ENCODE measurements around the gene FAM13C. TPM values are rescaled to one million over a fixed set of nuclear protein-coding genes. Genes with fewer than 3 reads are reported as not detected.
A peak's percentile ranks its signal among the peaks of the same experiment; 100 is the strongest.

Gene FAM13C
- total and polyA plus RNA-seq, 7 donors = 1.0 to 31.7 (median 13.1) TPM

GRCh38 chr10:59314268-59314667, 48.1 kb downstream of the FAM13C start:
- intact Hi-C loops (cut with DNase I) = no loop called here
- TF ChIP-seq, protein P1, sequence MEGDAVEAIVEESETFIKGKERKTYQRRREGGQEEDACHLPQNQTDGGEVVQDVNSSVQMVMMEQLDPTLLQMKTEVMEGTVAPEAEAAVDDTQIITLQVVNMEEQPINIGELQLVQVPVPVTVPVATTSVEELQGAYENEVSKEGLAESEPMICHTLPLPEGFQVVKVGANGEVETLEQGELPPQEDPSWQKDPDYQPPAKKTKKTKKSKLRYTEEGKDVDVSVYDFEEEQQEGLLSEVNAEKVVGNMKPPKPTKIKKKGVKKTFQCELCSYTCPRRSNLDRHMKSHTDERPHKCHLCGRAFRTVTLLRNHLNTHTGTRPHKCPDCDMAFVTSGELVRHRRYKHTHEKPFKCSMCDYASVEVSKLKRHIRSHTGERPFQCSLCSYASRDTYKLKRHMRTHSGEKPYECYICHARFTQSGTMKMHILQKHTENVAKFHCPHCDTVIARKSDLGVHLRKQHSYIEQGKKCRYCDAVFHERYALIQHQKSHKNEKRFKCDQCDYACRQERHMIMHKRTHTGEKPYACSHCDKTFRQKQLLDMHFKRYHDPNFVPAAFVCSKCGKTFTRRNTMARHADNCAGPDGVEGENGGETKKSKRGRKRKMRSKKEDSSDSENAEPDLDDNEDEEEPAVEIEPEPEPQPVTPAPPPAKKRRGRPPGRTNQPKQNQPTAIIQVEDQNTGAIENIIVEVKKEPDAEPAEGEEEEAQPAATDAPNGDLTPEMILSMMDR (IDR thresholded peaks at IDR 0.05) = no peak
- 79 to 89% (median 83%) methylated on average over 2 of the region's 2 CpGs for WGBS, 3 donors
- no peaks in the 10 kb centered on the region for H3K27me3 ChIP-seq (ENCODE audit: insufficient read depth in 3 of 3, low read length in 2 of 3)
- H3K4me1 ChIP-seq = peaks cover 50% of the 10 kb centered on the region
- no peaks in the 10 kb centered on the region for H3K36me3 ChIP-seq (ENCODE audit: insufficient read depth in 1 of 2, low read depth in 1 of 2)
- DNase-seq (no peak), ATAC-seq (no peak)
- H3K9me3 ChIP-seq = no peaks in the 10 kb centered on the region
- H3K4me3 ChIP-seq = no peak overlapping the region
- no peak overlapping the region for H3K27ac ChIP-seq

- no peak for DNase-seq
- Histone ChIP-seq H3K27me3 (ENCODE audit: insufficient read depth in 3 of 3, low read length in 2 of 3) (no peaks in the 10 kb centered on the region), H3K9me3 (no peaks in the 10 kb centered on the region), H3K4me1 (peaks cover 51% of the 10 kb centered on the region), H3K4me3 (no peak overlapping the region), H3K36me3 (ENCODE audit: insufficient read depth in 1 of 2, low read depth in 1 of 2) (no peaks in the 10 kb centered on the region), H3K27ac (peak overlapping the region; percentile 34)
- no peak for ATAC-seq
- TF ChIP-seq, protein P1 (IDR thresholded peaks at IDR 0.05) = no peak
- 89 to 93% (median 90%) methylated on average over 2 of the region's 2 CpGs for WGBS, 3 donors
- intact Hi-C loops (cut with DNase I) = no loop called here
These were observed 50.1 kb downstream of the FAM13C start for GRCh38 chr10:59312247-59312646.

- Histone ChIP-seq H3K27me3 (ENCODE audit: insufficient read depth in 3 of 3, low read length in 2 of 3) (no peaks in the 10 kb centered on the region), H3K4me3 (no peak overlapping the region), H3K36me3 (ENCODE audit: insufficient read depth in 1 of 2, low read depth in 1 of 2) (peaks cover 0 to 7% of the 10 kb centered on the region in 2 donors), H3K9me3 (no peaks in the 10 kb centered on the region), H3K4me1 (peaks cover 47% of the 10 kb centered on the region), H3K27ac (peak overlapping the region; percentile 34)
- intact Hi-C loops (cut with DNase I) = no loop called here
- no peak for DNase-seq
- ATAC-seq = peak; percentile 49 to 70 (median 60)
- TF ChIP-seq, protein P1 (IDR thresholded peaks at IDR 0.05) = no peak
These were observed 51.3 kb downstream of the FAM13C start for GRCh38 chr10:59311025-59311424.

DNA sequence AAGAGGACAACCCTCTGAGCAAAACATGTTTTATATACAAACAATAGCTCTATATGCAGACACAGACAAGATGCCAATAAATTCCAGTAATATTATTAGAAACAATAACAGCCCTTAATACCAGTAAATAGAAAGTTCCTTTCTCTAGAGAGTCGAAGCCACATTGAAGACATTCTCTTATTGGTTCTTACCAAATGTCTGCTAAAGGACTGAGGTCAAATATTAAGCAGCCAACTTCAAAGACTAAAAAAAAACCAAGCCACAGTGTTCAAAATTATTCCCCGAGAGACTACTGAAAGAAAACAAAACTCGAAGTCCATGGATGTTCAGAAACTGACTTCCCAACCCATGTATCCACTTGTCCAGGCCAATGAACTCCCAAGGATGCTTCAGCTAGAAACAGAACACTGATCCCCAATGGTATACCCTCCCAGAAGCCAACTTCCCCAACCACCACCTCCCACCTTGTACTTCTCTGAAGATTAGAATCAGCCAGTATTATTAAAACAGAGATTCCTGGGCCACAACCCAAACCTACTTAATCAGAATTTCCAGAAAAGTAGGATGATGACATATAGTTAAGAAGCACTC, 51.9 kb downstream of the FAM13C start:
- Histone ChIP-seq H3K27me3 (ENCODE audit: insufficient read depth in 3 of 3, low read length in 2 of 3) (no peaks in the 10 kb centered on the region), H3K4me3 (no peak overlapping the region), H3K4me1 (peaks cover 41% of the 10 kb centered on the region), H3K9me3 (no peaks in the 10 kb centered on the region), H3K27ac (peak overlapping the region; percentile 34), H3K36me3 (ENCODE audit: insufficient read depth in 1 of 2, low read depth in 1 of 2) (peaks cover 0 to 8% of the 10 kb centered on the region in 2 donors)
- WGBS, 3 donors = 36 to 48% (median 39%) methylated on average over 3 of the region's 3 CpGs
- intact Hi-C loops (cut with DNase I) = no loop called here
- ATAC-seq (peak in 2 of 4 donors; percentile 17 to 22), DNase-seq (no peak)
- TF ChIP-seq, protein P1 (IDR thresholded peaks at IDR 0.05) = no peak
